HCT116 (cell line): ENCODE results near the gene ACTR1A. TPM values are rescaled to one million over a fixed set of nuclear protein-coding genes. Genes with fewer than 3 reads are reported as not detected.

Experiments used
- ATAC-seq: fragments of 200-7000 bp; cut with Tn5 transposase; 2 replicates; pipeline ENCODE4 v1.9.1; 2020; ENCODE audit warnings: mild to moderate bottlenecking, moderate library complexity
- BruUV-seq: library from RNA; stranded (reverse); fragments of 400-500 nt; replicated peaks from 2 replicates; lab custom pipeline; 2021; lab: Mats Ljungman, UMichigan
- CTCF ChIA-PET: fragments of 300-600 bp; sonication (Branson Sonifier 250); formaldehyde crosslinking; loops from one replicate; lab custom pipeline; 2021; ENCODE audit warnings: antibody characterized with exemption; lab: Charles Lee
- POLR2A ChIA-PET: fragments of 300-600, 350-600 bp; sonication (Branson Sonifier 250); formaldehyde crosslinking; loops from one replicate; lab custom pipeline; 2021; ENCODE audit warnings: antibody characterized with exemption; lab: Charles Lee
- RAD21 ChIA-PET, 2 experiments: fragments of 300-600 bp; sonication (Branson Sonifier 250); formaldehyde crosslinking; loops; one replicate each; lab custom pipeline; 2023; ENCODE audit warnings: low total read pairs in 2 of 2; ENCODE audit not compliant: uncharacterized antibody in 2 of 2, unreplicated experiment in 2 of 2, low non-redundant PET in 1 of 2; lab: Charles Lee
- DNase-seq: peaks from one replicate; pipeline ENCODE4 v3.0.0-alpha.2; 2010; ENCODE audit warnings: low read depth, low spot score
- H2AFZ ChIP-seq: fragments of 200-600 bp; shearing (Covaris generic), sonication (generic); 2 replicates; pipeline ENCODE4 v1.6.1; 2017; ENCODE audit warnings: low read depth, mixed run types, mixed read lengths, antibody characterized with exemption, low read length; ENCODE audit not compliant: poor library complexity, severe bottlenecking
- H3K27ac ChIP-seq: 2 replicates; pipeline ENCODE4 v1.5.1; 2012; ENCODE audit warnings: low read depth, low read length
- H3K27me3 ChIP-seq: fragments of 200-600 bp; sonication (generic); 2 replicates; pipeline ENCODE4 v1.6.1; 2016; ENCODE audit warnings: mixed run types, low read length, mixed read lengths; ENCODE audit not compliant: insufficient read depth
- H3K36me3 ChIP-seq, 2 experiments: fragments of 200-500 bp in 1 of 2; fragments of 200-600 bp in 1 of 2; sonication (Bioruptor generic) in 1 of 2; sonication (generic) in 1 of 2; 2 replicates each; pipeline versions ENCODE4 v1.5.1 to v1.6.1; 2014 to 2016; ENCODE audit warnings: low read length in 2 of 2, inconsistent platforms in 1 of 2, mixed read lengths in 1 of 2, mixed run types in 1 of 2; ENCODE audit not compliant: insufficient read depth in 2 of 2, control insufficient read depth in 1 of 2
- H3K4me1 ChIP-seq, 2 experiments: fragments of 200-600 bp in 1 of 2; sonication (generic) in 1 of 2; 2 replicates each; pipeline versions ENCODE4 v1.5.1 to v1.6.1; 2012 to 2017; ENCODE audit warnings: low read length in 2 of 2, inconsistent platforms in 1 of 2, mild to moderate bottlenecking in 1 of 2, mixed read lengths in 1 of 2, mixed run types in 1 of 2, moderate library complexity in 1 of 2; ENCODE audit not compliant: insufficient read depth in 2 of 2, control insufficient read depth in 1 of 2
- H3K4me2 ChIP-seq: fragments of 200-600 bp; sonication (generic); 2 replicates; pipeline ENCODE4 v1.6.1; 2017; ENCODE audit warnings: mixed run types, low read length, mixed read lengths
- H3K4me3 ChIP-seq, 2 experiments: fragments of 200-600 bp in 1 of 2; sonication (generic) in 1 of 2; replicated peaks in 1 of 2; 2 replicates each; pipeline ENCODE4 v1.5.1; 2011 to 2016; ENCODE audit warnings: low read length in 2 of 2, control low read depth in 1 of 2, low read depth in 1 of 2, mild to moderate bottlenecking in 1 of 2, mixed read lengths in 1 of 2, mixed run types in 1 of 2
- H3K79me2 ChIP-seq: fragments of 200-600 bp; sonication (generic); 2 replicates; pipeline ENCODE4 v1.6.1; 2017; ENCODE audit warnings: mild to moderate bottlenecking, mixed run types, low read length, moderate library complexity, mixed read lengths; ENCODE audit not compliant: insufficient read depth
- H3K9ac ChIP-seq: fragments of 200-600 bp; sonication (generic); 2 replicates; pipeline ENCODE4 v1.6.1; 2016; ENCODE audit warnings: low read length, mixed read lengths
- H3K9me2 ChIP-seq: fragments of 200-600 bp; sonication (generic), shearing (Covaris generic); 2 replicates; pipeline ENCODE4 v1.6.1; 2017; ENCODE audit warnings: mixed run types, mild to moderate bottlenecking, moderate library complexity; ENCODE audit not compliant: insufficient read depth
- H3K9me3 ChIP-seq, 2 experiments: fragments of 200-500 bp in 1 of 2; fragments of 200-600 bp in 1 of 2; sonication (Bioruptor generic) in 1 of 2; sonication (generic) in 1 of 2; 2 replicates each; pipeline ENCODE4 v1.6.1; 2014 to 2017; ENCODE audit warnings: low read length in 2 of 2, mixed read lengths in 2 of 2, inconsistent platforms in 1 of 2, low read depth in 1 of 2, mild to moderate bottlenecking in 1 of 2, mixed run types in 1 of 2, moderate library complexity in 1 of 2; ENCODE audit not compliant: control insufficient read depth in 1 of 2, insufficient read depth in 1 of 2
- H4K20me1 ChIP-seq: fragments of 200-600 bp; sonication (generic), shearing (Covaris generic); 2 replicates; pipeline ENCODE4 v1.6.1; 2017; ENCODE audit warnings: mixed run types, mild to moderate bottlenecking, moderate library complexity; ENCODE audit not compliant: insufficient read depth
- POLR2A ChIP-seq: IDR thresholded peaks from 2 replicates; pipeline ENCODE4 v1.7.0; 2011; ENCODE audit warnings: borderline replicate concordance; ENCODE audit not compliant: insufficient read depth, insufficient read length; ENCODE audit errors: extremely low read depth
- YY1 ChIP-seq: IDR thresholded peaks from 2 replicates; pipeline ENCODE4 v1.6.1; 2011; ENCODE audit warnings: low read length, low read depth, moderate library complexity, mild to moderate bottlenecking; ENCODE audit not compliant: insufficient replicate concordance; ENCODE audit errors: extremely low read depth
- ZFX ChIP-seq: fragments of 450-650 bp; IDR thresholded peaks from 2 replicates; pipeline ENCODE4 v1.6.1; 2017
- intact Hi-C: fragments of 100-400 bp; cut with micrococcal nuclease; formaldehyde crosslinking; loops from 2 replicates; pipeline ENCODE4 v1.10.0; 2022
- total RNA-seq: library from RNA; stranded (reverse); gene quantifications from one replicate; pipeline ENCODE4 v1.2.1, GENCODE V29; 2021; ENCODE audit not compliant: unreplicated experiment
- TF ChIP-seq, protein P1 (sequence below): IDR thresholded peaks from 2 replicates; pipeline ENCODE4 v1.6.1; 2012
- TF ChIP-seq, protein P2 (sequence below): IDR thresholded peaks from 2 replicates; pipeline ENCODE4 v1.6.1; 2011; ENCODE audit warnings: mild to moderate bottlenecking, low read length, moderate library complexity; ENCODE audit not compliant: insufficient replicate concordance; ENCODE audit errors: extremely low read depth

Gene ACTR1A
- total RNA-seq, 1 experiment from 2014 or later: 94.2 TPM

DNA sequence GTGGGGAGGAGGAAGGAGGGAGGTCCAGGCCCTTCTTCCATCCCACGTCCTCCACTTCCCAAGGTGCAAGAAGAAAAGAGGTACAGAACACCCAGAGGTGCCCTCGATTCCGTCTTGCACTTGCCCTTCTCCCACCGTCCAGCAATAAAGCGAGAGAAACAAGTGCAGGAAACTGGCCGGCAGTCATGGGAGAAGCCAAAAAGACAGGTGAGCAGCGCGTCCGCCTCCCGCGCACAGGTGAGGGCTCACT, 52.5 kb downstream of the ACTR1A start:
- Histone ChIP-seq H3K4me3 (peak overlapping the region; percentile 72 to 100), H3K36me3 (0 out of 4 replicates have a peak, but pooled peaks cover 0 to 10% of the 10 kb centered on the region in 2 experiments), H3K9ac (peak overlapping the region; percentile 97), H3K4me1 (peaks cover 28 to 38% of the 10 kb centered on the region in 2 experiments), H3K27ac (peak overlapping the region; percentile 98), H3K9me3 (no peaks in the 10 kb centered on the region), H3K79me2 (peaks cover 35% of the 10 kb centered on the region), H4K20me1 (no peaks in the 10 kb centered on the region), H3K9me2 (no peaks in the 10 kb centered on the region), H3K4me2 (peak overlapping the region; percentile 98), H3K27me3 (no peaks in the 10 kb centered on the region), H2AFZ (no peak overlapping the region)
- TF ChIP-seq ZFX: no peak
- TF ChIP-seq, protein P1, sequence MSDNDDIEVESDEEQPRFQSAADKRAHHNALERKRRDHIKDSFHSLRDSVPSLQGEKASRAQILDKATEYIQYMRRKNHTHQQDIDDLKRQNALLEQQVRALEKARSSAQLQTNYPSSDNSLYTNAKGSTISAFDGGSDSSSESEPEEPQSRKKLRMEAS: no peak
- TF ChIP-seq YY1: no peak
- TF ChIP-seq, protein P2, sequence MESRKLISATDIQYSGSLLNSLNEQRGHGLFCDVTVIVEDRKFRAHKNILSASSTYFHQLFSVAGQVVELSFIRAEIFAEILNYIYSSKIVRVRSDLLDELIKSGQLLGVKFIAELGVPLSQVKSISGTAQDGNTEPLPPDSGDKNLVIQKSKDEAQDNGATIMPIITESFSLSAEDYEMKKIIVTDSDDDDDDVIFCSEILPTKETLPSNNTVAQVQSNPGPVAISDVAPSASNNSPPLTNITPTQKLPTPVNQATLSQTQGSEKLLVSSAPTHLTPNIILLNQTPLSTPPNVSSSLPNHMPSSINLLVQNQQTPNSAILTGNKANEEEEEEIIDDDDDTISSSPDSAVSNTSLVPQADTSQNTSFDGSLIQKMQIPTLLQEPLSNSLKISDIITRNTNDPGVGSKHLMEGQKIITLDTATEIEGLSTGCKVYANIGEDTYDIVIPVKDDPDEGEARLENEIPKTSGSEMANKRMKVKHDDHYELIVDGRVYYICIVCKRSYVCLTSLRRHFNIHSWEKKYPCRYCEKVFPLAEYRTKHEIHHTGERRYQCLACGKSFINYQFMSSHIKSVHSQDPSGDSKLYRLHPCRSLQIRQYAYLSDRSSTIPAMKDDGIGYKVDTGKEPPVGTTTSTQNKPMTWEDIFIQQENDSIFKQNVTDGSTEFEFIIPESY: no peak
- no peak for TF ChIP-seq POLR2A
- intact Hi-C loops: loop anchor here (2.0 kb wide), 1 partner anchor 55 kb away; the partner anchor contains the start of gene NFKB2
- CTCF ChIA-PET: interaction anchor here (1.0 to 2.7 kb wide), 4 partner anchors 10 to 280 kb away, joined by 3 to 16 read pairs (median 5); no protein-coding TSS in a partner anchor
- RAD21 ChIA-PET: interaction anchor here (0.9 to 1.6 kb wide), 2 partner anchors 27 to 134 kb away, joined by 3 to 4 read pairs; no protein-coding TSS in a partner anchor
- POLR2A ChIA-PET: interaction anchor here (0.6 to 6.1 kb wide), 8 partner anchors 9 to 195 kb away, joined by 3 to 39 read pairs (median 6); partner anchors contain the start of genes CUEDC2, FBXL15 and TRIM8
- ATAC-seq (no peak), DNase-seq (no peak)
- BruUV-seq: TSS peak; percentile 79
